ENCODE results near the gene ELF2.

ELF2 gene

GRCh38 chr4:139200102-139200501 lies 23.1 kb upstream of the ELF2 start:
- TF ChIP-seq NFIC (IDR thresholded peaks at IDR 0.05) (no peak), TCF12 (IDR thresholded peaks at IDR 0.05; ENCODE audit: low read depth) (no peak), EGR1 (IDR thresholded peaks at IDR 0.05) (no peak), REST (IDR thresholded peaks at IDR 0.05; ENCODE audit: low read depth) (no peak), TEAD4 (IDR thresholded peaks at IDR 0.05) (no peak), YY1 (IDR thresholded peaks at IDR 0.05; ENCODE audit: low read depth) (no peak), ZBTB7A (IDR thresholded peaks at IDR 0.05; ENCODE audit: low read depth) (no peak), USF1 (IDR thresholded peaks at IDR 0.05) (no peak), RAD21 (IDR thresholded peaks at IDR 0.05; ENCODE audit: low read depth) (no peak), TAF1 (IDR thresholded peaks at IDR 0.05; ENCODE audit: low read depth) (no peak), CEBPB (IDR thresholded peaks at IDR 0.05) (no peak), EP300 (IDR thresholded peaks at IDR 0.05; ENCODE audit: borderline replicate concordance) (no peak), FOXM1 (IDR thresholded peaks at IDR 0.05; ENCODE audit: borderline replicate concordance, low read depth) (no peak), CREB1 (IDR thresholded peaks at IDR 0.05; ENCODE audit: low read depth) (no peak), MAX (IDR thresholded peaks at IDR 0.05) (no peak)

- TF ChIP-seq TCF12 (IDR thresholded peaks at IDR 0.05; ENCODE audit: low read depth) (no peak), TAF1 (IDR thresholded peaks at IDR 0.05; ENCODE audit: low read depth) (no peak), CREB1 (IDR thresholded peaks at IDR 0.05; ENCODE audit: low read depth) (no peak), YY1 (IDR thresholded peaks at IDR 0.05; ENCODE audit: low read depth) (no peak), RAD21 (IDR thresholded peaks at IDR 0.05; ENCODE audit: low read depth) (no peak), CEBPB (IDR thresholded peaks at IDR 0.05) (no peak), REST (IDR thresholded peaks at IDR 0.05; ENCODE audit: low read depth) (no peak), EP300 (IDR thresholded peaks at IDR 0.05; ENCODE audit: borderline replicate concordance) (no peak), USF1 (IDR thresholded peaks at IDR 0.05) (no peak), TEAD4 (IDR thresholded peaks at IDR 0.05) (no peak), EGR1 (IDR thresholded peaks at IDR 0.05) (no peak), ZBTB7A (IDR thresholded peaks at IDR 0.05; ENCODE audit: low read depth) (no peak), NFIC (IDR thresholded peaks at IDR 0.05) (no peak), FOXM1 (IDR thresholded peaks at IDR 0.05; ENCODE audit: borderline replicate concordance, low read depth) (no peak), MAX (IDR thresholded peaks at IDR 0.05) (no peak)
Observed at GRCh38 chr4:139196462-139196861, 19.4 kb upstream of the ELF2 start.

GRCh38 chr4:139191373-139191772 lies 14.4 kb upstream of the ELF2 start:
- TF ChIP-seq TEAD4 (IDR thresholded peaks at IDR 0.05) (no peak), FOXM1 (IDR thresholded peaks at IDR 0.05; ENCODE audit: borderline replicate concordance, low read depth) (no peak), TAF1 (IDR thresholded peaks at IDR 0.05; ENCODE audit: low read depth) (no peak), MAX (IDR thresholded peaks at IDR 0.05) (no peak), ZBTB7A (IDR thresholded peaks at IDR 0.05; ENCODE audit: low read depth) (no peak), EGR1 (IDR thresholded peaks at IDR 0.05) (no peak), RAD21 (IDR thresholded peaks at IDR 0.05; ENCODE audit: low read depth) (no peak), CEBPB (IDR thresholded peaks at IDR 0.05) (no peak)

- no peak for TF ChIP-seq RAD21 (IDR thresholded peaks at IDR 0.05; ENCODE audit: low read depth)
- TF ChIP-seq YY1 (IDR thresholded peaks at IDR 0.05; ENCODE audit: low read depth) = no peak
- no peak for TF ChIP-seq CEBPB (IDR thresholded peaks at IDR 0.05)
- TF ChIP-seq NFIC (IDR thresholded peaks at IDR 0.05) = no peak
- TF ChIP-seq FOXM1 (IDR thresholded peaks at IDR 0.05; ENCODE audit: borderline replicate concordance, low read depth) = no peak
- no peak for TF ChIP-seq EP300 (IDR thresholded peaks at IDR 0.05; ENCODE audit: borderline replicate concordance)
- no peak for TF ChIP-seq ZBTB7A (IDR thresholded peaks at IDR 0.05; ENCODE audit: low read depth)
- TF ChIP-seq TEAD4 (IDR thresholded peaks at IDR 0.05) = no peak
- no peak for TF ChIP-seq CREB1 (IDR thresholded peaks at IDR 0.05; ENCODE audit: low read depth)
- TF ChIP-seq TCF12 (IDR thresholded peaks at IDR 0.05; ENCODE audit: low read depth) = no peak
- TF ChIP-seq EGR1 (IDR thresholded peaks at IDR 0.05) = no peak
- no peak for TF ChIP-seq USF1 (IDR thresholded peaks at IDR 0.05)
- no peak for TF ChIP-seq REST (IDR thresholded peaks at IDR 0.05; ENCODE audit: low read depth)
- no peak for TF ChIP-seq MAX (IDR thresholded peaks at IDR 0.05)
- TF ChIP-seq TAF1 (IDR thresholded peaks at IDR 0.05; ENCODE audit: low read depth) = no peak
Observed at GRCh38 chr4:139189972-139190371, 13.0 kb upstream of the ELF2 start.

Measured in Ishikawa (cell line).